H1 (cell line): ENCODE data around the gene C22orf42. TPM values are rescaled to one million over a fixed set of nuclear protein-coding genes. Genes with fewer than 3 reads are reported as not detected.

Experiments
- CTBP2 ChIP-seq: IDR thresholded peaks from 2 replicates; pipeline ENCODE4 v1.7.0; 2011; ENCODE audit warnings: borderline replicate concordance, mild to moderate bottlenecking, moderate library complexity, mixed read lengths, low read length; ENCODE audit not compliant: insufficient read depth, insufficient read length
- polyA plus RNA-seq, 7 experiments: library from polyadenylated mRNA; depleted of rRNA in 3 of 7; stranded (reverse) in 5 of 7; unstranded in 2 of 7; fragments of >200 nt in 5 of 7; fragments of 200-250 nt in 2 of 7; gene quantifications; 1 replicate in 5 of 7; 2 replicates in 1 of 7; 4 replicates in 1 of 7; pipeline versions ENCODE4 v1.2.1 to v1.2.3, GENCODE V29; 2011 to 2013; ENCODE audit warnings: missing spikeins in 2 of 7, mixed read lengths in 2 of 7
- total RNA-seq: library from RNA; stranded (reverse); fragmentation: NEBNext Ultra II Directional; extraction: Animal tissue kit (Norgen Biotek cat#: 25700); gene quantifications from 2 replicates; pipeline ENCODE4 v1.2.1, GENCODE V29; 2021

The C22orf42 gene
- total and polyA plus RNA-seq, 2 of the 8 experiments (the other 6 are each of a cell fraction or from before 2014, with no cell fraction given), result 0.50 TPM; not detected in 1

GRCh38 chr22:32202539-32203180 is 43.6 kb upstream of the C22orf42 start (continued):
- no peak for TF ChIP-seq CTBP2
